Measurements from ENCODE around the gene SGPL1. TPM values are rescaled to one million over a fixed set of nuclear protein-coding genes. Genes with fewer than 3 reads are reported as not detected.

Gene SGPL1
- total RNA-seq, 1 experiment from 2014 or later = 52.6 TPM

DNA sequence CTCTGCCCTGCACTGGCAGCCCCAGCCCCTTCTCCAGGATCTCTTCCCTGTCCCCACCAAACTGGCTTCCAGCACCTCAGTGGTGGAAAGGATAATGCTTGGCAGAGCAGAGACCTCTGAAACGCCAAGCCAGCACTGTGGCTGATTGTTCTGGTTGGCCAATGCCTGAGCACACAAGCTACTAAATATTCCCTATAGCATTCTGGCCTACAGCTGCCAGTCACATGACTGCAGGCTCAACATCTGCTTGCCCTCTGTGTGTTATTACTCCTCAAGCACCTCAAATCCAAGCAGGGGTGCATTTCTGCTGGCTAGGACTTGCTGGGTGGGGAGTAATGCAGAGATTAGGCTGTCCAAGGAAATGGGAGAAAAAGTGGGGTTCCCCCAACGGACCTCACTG is 36.7 kb upstream of the SGPL1 start:
- Histone ChIP-seq H2BK12ac (ENCODE audit: insufficient read length, low read depth, low read length) (no peak overlapping the region), H4K8ac (replicated peaks; ENCODE audit: insufficient read length, low read depth, low read length) (no peak overlapping the region), H3K4me1 (ENCODE audit: insufficient read depth, low read length) (no peaks in the 10 kb centered on the region), H3K79me1 (ENCODE audit: insufficient read depth, low read depth, low read length, poor library complexity, severe bottlenecking) (no peaks in the 10 kb centered on the region), H3K18ac (ENCODE audit: insufficient read length, low read depth, low read length) (no peak overlapping the region), H2BK120ac (ENCODE audit: low read depth, low read length, poor library complexity, severe bottlenecking) (no peak overlapping the region), H3K9me3 (ENCODE audit: control insufficient read depth, low read depth, low read length) (no peaks in the 10 kb centered on the region), H2AFZ (ENCODE audit: low read length) (no peak overlapping the region), H4K20me1 (ENCODE audit: control insufficient read depth, insufficient read depth, insufficient read length) (peaks cover 2% of the 10 kb centered on the region), H2BK15ac (ENCODE audit: low read depth, low read length) (no peak overlapping the region), H4K5ac (ENCODE audit: insufficient read length, low read depth, low read length) (no peak overlapping the region), H4K91ac (ENCODE audit: insufficient read length, low read depth, low read length) (no peak overlapping the region), H3K4ac (ENCODE audit: low read depth, low read length) (no peak overlapping the region), H3K14ac (ENCODE audit: insufficient read depth, low read length) (no peak overlapping the region), H3K23me2 (ENCODE audit: insufficient read length, low read depth, low read length, poor library complexity, severe bottlenecking) (no peaks in the 10 kb centered on the region), H3T11ph (ENCODE audit: low read length) (no peak overlapping the region), H3K4me2 (ENCODE audit: insufficient read depth, insufficient read length, low read length) (no peak overlapping the region), H3K56ac (ENCODE audit: insufficient read length, low read depth, low read length) (no peak overlapping the region), H2BK5ac (ENCODE audit: insufficient read length, low read length) (no peak overlapping the region), H2BK20ac (ENCODE audit: low read depth, low read length, poor library complexity, severe bottlenecking) (no peak overlapping the region), H3K79me2 (ENCODE audit: insufficient read depth, low read length) (no peaks in the 10 kb centered on the region), H3K9ac (ENCODE audit: extremely low read depth, insufficient read length, low read length) (no peak overlapping the region), H2AK5ac (ENCODE audit: insufficient read length, low read length) (no peak overlapping the region), H3K27ac (ENCODE audit: insufficient read length, low read depth, low read length) (no peak overlapping the region), H3K23ac (ENCODE audit: insufficient read length, low read depth, low read length) (no peak overlapping the region), H3K27me3 (ENCODE audit: insufficient read depth, low read length) (no peaks in the 10 kb centered on the region)
- H3K27ac Mint-ChIP-seq = peak overlapping the region in 1 of 3 experiments; percentile 48; a peak in 1 of 7 replicates
- peaks cover 5 to 14% of the 10 kb centered on the region in 2 experiments; a peak in 3 of 4 replicates for H3K4me1 Mint-ChIP-seq
- no peaks in the 10 kb centered on the region for H3K27me3 Mint-ChIP-seq (ENCODE audit: low read depth)
- no peaks in the 10 kb centered on the region for H3K9me3 Mint-ChIP-seq
- TF ChIP-seq, protein P1, sequence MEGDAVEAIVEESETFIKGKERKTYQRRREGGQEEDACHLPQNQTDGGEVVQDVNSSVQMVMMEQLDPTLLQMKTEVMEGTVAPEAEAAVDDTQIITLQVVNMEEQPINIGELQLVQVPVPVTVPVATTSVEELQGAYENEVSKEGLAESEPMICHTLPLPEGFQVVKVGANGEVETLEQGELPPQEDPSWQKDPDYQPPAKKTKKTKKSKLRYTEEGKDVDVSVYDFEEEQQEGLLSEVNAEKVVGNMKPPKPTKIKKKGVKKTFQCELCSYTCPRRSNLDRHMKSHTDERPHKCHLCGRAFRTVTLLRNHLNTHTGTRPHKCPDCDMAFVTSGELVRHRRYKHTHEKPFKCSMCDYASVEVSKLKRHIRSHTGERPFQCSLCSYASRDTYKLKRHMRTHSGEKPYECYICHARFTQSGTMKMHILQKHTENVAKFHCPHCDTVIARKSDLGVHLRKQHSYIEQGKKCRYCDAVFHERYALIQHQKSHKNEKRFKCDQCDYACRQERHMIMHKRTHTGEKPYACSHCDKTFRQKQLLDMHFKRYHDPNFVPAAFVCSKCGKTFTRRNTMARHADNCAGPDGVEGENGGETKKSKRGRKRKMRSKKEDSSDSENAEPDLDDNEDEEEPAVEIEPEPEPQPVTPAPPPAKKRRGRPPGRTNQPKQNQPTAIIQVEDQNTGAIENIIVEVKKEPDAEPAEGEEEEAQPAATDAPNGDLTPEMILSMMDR (conservative IDR thresholded peaks at IDR 0.05) = no peak
- H3K36me3 Mint-ChIP-seq (ENCODE audit: insufficient read depth in 1 of 3, low read depth in 3 of 3) = no peaks in the 10 kb centered on the region
- DNase-seq = no peak
- no CpG with 5 or more reads among the region's 2 CpGs for WGBS (ENCODE audit: extremely low coverage, insufficient read length, low lambda C conversion rate)
- no peak overlapping the region for H3K4me3 Mint-ChIP-seq
